Tibial artery (tissue), 4 donors: ENCODE measurements around the gene GYG2.

ENCODE experiments used
- DNase-seq, 2 donors: peaks; one replicate each; pipeline ENCODE4 v3.0.0-alpha.2; 2019
- H3K27ac ChIP-seq, 2 donors: fragments of 200-600 bp; sonication (generic) in 1 of 2; 1 replicate in 1 of 2; 2 replicates in 1 of 2; pipeline ENCODE4 v1.5.1; 2018 to 2019; ENCODE audit warnings: mild to moderate bottlenecking in 1 of 2
- H3K27me3 ChIP-seq, 2 donors: fragments of 200-600 bp; sonication (generic) in 1 of 2; one replicate each; pipeline versions ENCODE4 v1.5.1 to v1.6.0; 2016 to 2019
- H3K36me3 ChIP-seq, 3 donors: fragments of 200-600 bp; sonication (generic) in 2 of 3; one replicate each; pipeline ENCODE4 v1.5.1; 2016 to 2019; ENCODE audit warnings: mild to moderate bottlenecking in 2 of 3
- H3K4me1 ChIP-seq, 4 donors: fragments of 200-600 bp; sonication (generic) in 2 of 4; 1 replicate in 3 of 4; 2 replicates in 1 of 4; pipeline ENCODE4 v1.5.1; 2016 to 2019
- H3K4me3 ChIP-seq, 2 donors: fragments of 200-600 bp; sonication (generic) in 1 of 2; 1 replicate in 1 of 2; 2 replicates in 1 of 2; pipeline ENCODE4 v1.5.1; 2018 to 2019; ENCODE audit warnings: mild to moderate bottlenecking in 2 of 2
- H3K9me3 ChIP-seq, 3 donors: fragments of 200-600 bp; sonication (generic) in 1 of 3; one replicate each; pipeline ENCODE4 v1.5.1; 2016 to 2019
- intact Hi-C: fragments of 100-400 bp; cut with DNase I; formaldehyde crosslinking; loops from one replicate; pipeline ENCODE4 v1.15.0; 2023; ENCODE audit warnings: low total_unique reads
- TF ChIP-seq, protein P1 (sequence below), 2 experiments: fragments of 200-600 bp in 1 of 2; fragments of 450-650 bp in 1 of 2; IDR thresholded peaks; one replicate each; pipeline ENCODE4 v1.5.1; 2017 to 2019; ENCODE audit warnings: antibody characterized with exemption in 2 of 2, mild to moderate bottlenecking in 1 of 2, moderate library complexity in 1 of 2

The GYG2 gene

DNA sequence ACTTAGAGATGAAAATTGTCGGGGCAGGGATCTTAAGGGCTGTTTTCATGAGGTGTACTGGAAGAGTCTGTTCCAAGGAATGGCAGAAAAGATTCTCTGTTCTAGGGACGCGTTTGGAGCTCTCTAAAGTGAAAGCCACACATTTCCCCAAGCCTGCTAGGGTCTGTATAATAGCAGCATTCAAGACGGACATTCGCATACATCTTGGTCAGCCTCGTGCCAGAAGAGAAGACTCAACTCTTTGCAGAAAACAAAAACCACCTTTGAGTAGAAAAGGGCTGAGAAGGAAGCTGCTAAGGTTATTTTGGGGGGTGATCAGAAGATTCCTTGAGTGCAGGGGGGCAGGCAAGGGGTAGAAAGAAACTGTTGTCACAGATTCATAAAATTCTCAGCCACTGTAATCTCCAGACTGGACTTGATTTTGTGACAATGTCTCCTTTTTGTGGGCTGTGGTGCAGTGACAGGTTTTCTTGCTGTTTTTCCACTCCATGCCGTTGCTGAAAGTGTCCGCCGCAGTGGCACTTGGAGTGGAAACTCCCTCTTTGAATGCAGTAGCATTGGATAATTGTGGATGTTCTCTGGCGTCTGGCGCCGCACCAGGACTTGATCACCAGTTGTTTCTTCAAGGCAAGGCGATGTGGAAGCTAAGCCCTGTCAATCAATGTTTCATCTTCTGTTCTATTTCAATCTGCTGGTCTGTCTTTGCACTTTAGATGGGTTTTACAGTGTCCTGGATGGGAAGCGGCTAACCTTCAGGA is 2.9 kb downstream of the GYG2 start:
- no peak for DNase-seq
- Histone ChIP-seq H3K36me3 (no peaks in the 10 kb centered on the region), H3K4me3 (no peak overlapping the region), H3K27me3 (peaks cover 0 to 5% of the 10 kb centered on the region in 2 donors), H3K4me1 (peaks cover 0 to 15% (median 10%) of the 10 kb centered on the region in 4 donors), H3K27ac (no peak overlapping the region), H3K9me3 (no peaks in the 10 kb centered on the region)
- TF ChIP-seq, protein P1, sequence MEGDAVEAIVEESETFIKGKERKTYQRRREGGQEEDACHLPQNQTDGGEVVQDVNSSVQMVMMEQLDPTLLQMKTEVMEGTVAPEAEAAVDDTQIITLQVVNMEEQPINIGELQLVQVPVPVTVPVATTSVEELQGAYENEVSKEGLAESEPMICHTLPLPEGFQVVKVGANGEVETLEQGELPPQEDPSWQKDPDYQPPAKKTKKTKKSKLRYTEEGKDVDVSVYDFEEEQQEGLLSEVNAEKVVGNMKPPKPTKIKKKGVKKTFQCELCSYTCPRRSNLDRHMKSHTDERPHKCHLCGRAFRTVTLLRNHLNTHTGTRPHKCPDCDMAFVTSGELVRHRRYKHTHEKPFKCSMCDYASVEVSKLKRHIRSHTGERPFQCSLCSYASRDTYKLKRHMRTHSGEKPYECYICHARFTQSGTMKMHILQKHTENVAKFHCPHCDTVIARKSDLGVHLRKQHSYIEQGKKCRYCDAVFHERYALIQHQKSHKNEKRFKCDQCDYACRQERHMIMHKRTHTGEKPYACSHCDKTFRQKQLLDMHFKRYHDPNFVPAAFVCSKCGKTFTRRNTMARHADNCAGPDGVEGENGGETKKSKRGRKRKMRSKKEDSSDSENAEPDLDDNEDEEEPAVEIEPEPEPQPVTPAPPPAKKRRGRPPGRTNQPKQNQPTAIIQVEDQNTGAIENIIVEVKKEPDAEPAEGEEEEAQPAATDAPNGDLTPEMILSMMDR (IDR thresholded peaks at IDR 0.05), result no peak
- intact Hi-C loops, result no loop called here

DNA sequence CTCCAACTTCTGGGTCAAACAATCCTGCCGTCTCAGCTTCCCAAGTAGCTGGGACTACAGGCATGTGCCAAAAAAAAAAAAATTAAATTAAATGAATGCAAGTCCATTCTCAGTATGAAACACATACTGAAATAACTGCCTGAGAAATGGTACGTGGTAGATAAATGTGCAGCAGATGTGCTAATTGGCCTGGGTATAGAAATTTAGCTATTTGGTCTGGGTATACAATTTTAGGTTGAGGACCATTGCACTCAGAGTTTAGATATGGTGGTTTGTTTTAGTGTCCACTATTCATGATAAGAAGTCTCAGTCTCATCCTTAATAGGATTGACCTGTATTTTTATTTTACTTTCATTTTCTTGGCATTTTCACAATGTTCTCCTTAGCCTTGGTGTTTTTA is 9.2 kb downstream of the GYG2 start:
- no peak overlapping the region for H3K4me3 ChIP-seq
- TF ChIP-seq, protein P1 (IDR thresholded peaks at IDR 0.05), result no peak
- no peak overlapping the region for H3K27ac ChIP-seq
- intact Hi-C loops, result no loop called here
- peaks cover 0 to 11% (median 4%) of the 10 kb centered on the region in 3 donors for H3K9me3 ChIP-seq
- H3K4me1 ChIP-seq, result no peaks in the 10 kb centered on the region
- DNase-seq, result no peak
- no peaks in the 10 kb centered on the region for H3K36me3 ChIP-seq
- H3K27me3 ChIP-seq, result no peaks in the 10 kb centered on the region

DNA sequence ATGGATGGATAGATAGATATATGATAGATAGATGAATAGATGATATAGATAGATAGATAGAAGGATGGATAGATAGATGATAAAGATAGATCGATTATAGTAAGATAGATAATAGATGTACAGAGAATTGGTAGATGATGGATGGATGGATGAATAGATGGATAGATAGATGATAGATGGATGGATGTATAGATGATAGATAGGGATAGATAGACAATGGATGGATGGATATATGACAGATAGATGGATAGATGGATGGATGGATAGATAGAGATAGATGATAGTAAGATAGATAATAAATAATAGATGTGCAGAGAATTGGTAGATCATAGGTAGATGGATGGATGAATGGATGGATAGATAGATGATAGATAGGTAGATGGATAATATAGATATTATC is 12.2 kb downstream of the GYG2 start:
- Histone ChIP-seq H3K9me3 (peaks cover 0 to 11% (median 4%) of the 10 kb centered on the region in 3 donors), H3K27me3 (no peaks in the 10 kb centered on the region), H3K36me3 (no peaks in the 10 kb centered on the region), H3K4me1 (no peaks in the 10 kb centered on the region), H3K27ac (no peak overlapping the region), H3K4me3 (no peak overlapping the region)
- TF ChIP-seq, protein P1 (IDR thresholded peaks at IDR 0.05), result no peak
- DNase-seq, result no peak
- intact Hi-C loops, result no loop called here

DNA sequence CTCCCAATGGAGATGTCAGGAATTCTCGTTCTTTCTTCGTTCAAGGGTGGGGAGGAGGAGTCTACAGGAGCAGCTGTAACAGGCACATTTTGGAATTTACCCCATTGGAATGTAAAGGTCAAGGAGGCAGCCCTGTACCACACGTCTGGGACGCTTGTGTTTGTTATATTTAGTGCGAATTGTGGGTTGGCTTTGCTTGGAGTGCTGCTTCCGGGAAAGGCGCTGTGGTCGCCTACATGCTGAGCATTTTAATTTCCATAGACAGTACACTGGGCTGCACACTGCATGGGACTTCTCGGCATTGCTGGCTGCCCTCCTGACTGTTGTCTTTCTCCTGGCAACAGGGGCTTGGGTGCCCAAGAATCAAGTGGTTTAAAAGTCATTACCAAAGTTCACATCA is 12.8 kb downstream of the GYG2 start:
- Histone ChIP-seq H3K9me3 (peaks cover 0 to 11% (median 4%) of the 10 kb centered on the region in 3 donors), H3K27ac (no peak overlapping the region), H3K4me3 (no peak overlapping the region), H3K4me1 (no peaks in the 10 kb centered on the region), H3K27me3 (no peaks in the 10 kb centered on the region), H3K36me3 (no peaks in the 10 kb centered on the region)
- TF ChIP-seq, protein P1 (IDR thresholded peaks at IDR 0.05), result no peak
- no peak for DNase-seq
- intact Hi-C loops, result no loop called here

DNA sequence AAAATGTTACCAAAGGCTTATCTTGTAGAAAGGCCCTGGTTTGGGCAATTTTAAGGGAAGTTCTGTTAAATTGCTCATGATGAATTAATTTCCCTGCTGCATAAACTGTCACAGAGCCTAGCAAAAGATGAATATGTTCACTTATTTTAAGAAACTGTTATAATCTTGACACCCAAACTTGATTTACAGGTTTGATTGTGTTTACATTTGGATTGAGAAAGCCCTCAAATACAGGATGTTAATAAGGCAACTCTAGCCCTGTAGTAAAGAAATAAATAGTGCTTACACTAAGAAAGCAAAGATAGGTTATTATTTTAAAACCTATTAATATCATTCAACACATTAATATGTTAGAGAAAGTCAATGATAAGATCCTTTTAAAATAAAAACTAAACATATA is 18.3 kb downstream of the GYG2 start:
- Histone ChIP-seq H3K9me3 (no peaks in the 10 kb centered on the region), H3K4me1 (peaks cover 0 to 4% (median 0%) of the 10 kb centered on the region in 4 donors), H3K27me3 (no peaks in the 10 kb centered on the region), H3K27ac (no peak overlapping the region), H3K36me3 (no peaks in the 10 kb centered on the region), H3K4me3 (no peak overlapping the region)
- TF ChIP-seq, protein P1 (IDR thresholded peaks at IDR 0.05), result no peak
- intact Hi-C loops, result no loop called here
- no peak for DNase-seq
